ENCODE results near the gene RIMS4. TPM values are rescaled to one million over a fixed set of nuclear protein-coding genes. Genes with fewer than 3 reads are reported as not detected.

RIMS4 gene
- total RNA-seq, 2 donors from 2014 or later, result 0.47 to 1.5 TPM

DNA sequence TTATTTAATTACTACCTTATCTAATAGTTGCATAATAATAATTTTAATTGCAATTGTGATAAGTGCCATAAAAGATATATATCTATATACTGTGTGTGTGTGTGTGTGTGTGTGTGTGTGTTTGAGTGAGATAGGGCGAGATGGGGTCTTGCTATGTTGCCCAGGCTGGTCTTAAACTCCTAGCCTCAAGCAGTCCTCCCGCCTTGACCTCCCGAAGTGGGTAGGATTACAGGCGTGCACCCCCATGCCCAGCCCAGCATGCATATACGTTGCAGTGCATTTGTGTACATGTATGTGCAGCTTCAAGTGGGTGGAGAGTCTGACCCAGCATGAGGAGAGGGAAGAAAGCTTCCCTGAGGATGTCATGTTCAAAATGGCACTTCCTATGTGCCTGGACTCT is 4.6 kb upstream of the RIMS4 start:
- no peak overlapping the region for H3K27ac ChIP-seq
- TF ChIP-seq, protein P1, sequence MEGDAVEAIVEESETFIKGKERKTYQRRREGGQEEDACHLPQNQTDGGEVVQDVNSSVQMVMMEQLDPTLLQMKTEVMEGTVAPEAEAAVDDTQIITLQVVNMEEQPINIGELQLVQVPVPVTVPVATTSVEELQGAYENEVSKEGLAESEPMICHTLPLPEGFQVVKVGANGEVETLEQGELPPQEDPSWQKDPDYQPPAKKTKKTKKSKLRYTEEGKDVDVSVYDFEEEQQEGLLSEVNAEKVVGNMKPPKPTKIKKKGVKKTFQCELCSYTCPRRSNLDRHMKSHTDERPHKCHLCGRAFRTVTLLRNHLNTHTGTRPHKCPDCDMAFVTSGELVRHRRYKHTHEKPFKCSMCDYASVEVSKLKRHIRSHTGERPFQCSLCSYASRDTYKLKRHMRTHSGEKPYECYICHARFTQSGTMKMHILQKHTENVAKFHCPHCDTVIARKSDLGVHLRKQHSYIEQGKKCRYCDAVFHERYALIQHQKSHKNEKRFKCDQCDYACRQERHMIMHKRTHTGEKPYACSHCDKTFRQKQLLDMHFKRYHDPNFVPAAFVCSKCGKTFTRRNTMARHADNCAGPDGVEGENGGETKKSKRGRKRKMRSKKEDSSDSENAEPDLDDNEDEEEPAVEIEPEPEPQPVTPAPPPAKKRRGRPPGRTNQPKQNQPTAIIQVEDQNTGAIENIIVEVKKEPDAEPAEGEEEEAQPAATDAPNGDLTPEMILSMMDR (IDR thresholded peaks at IDR 0.05), result no peak
- no peak overlapping the region for H3K4me3 ChIP-seq
- H3K36me3 ChIP-seq, result no peaks in the 10 kb centered on the region
- H3K9me3 ChIP-seq, result peaks cover 0 to 16% of the 10 kb centered on the region in 2 donors
- H3K27me3 ChIP-seq, result peaks cover 0 to under 1% of the 10 kb centered on the region in 2 donors
- no peak for DNase-seq (ENCODE audit: low spot score)
- H3K4me1 ChIP-seq, result peaks cover 0 to 1% of the 10 kb centered on the region in 2 donors

- H3K4me3 ChIP-seq, result no peak overlapping the region
- TF ChIP-seq, protein P1 (IDR thresholded peaks at IDR 0.05), result no peak
- peaks cover 0 to 16% of the 10 kb centered on the region in 2 donors for H3K9me3 ChIP-seq
- no peak overlapping the region for H3K27ac ChIP-seq
- no peaks in the 10 kb centered on the region for H3K36me3 ChIP-seq
- no peak for DNase-seq (ENCODE audit: low spot score)
- H3K27me3 ChIP-seq, result peaks cover 3 to 8% of the 10 kb centered on the region in 2 donors
- peaks cover 0 to 5% of the 10 kb centered on the region in 2 donors for H3K4me1 ChIP-seq
Measured at GRCh38 chr20:44811150-44811685, 872 bp upstream of the RIMS4 start.

- peaks cover 0 to 16% of the 10 kb centered on the region in 2 donors for H3K9me3 ChIP-seq
- DNase-seq (ENCODE audit: low spot score), result no peak
- H3K4me1 ChIP-seq, result peaks cover 0 to 5% of the 10 kb centered on the region in 2 donors
- H3K4me3 ChIP-seq, result peak overlapping the region in 1 of 2 donors; percentile 32
- peaks cover 3 to 12% of the 10 kb centered on the region in 2 donors for H3K27me3 ChIP-seq
- no peak overlapping the region for H3K27ac ChIP-seq
- H3K36me3 ChIP-seq, result no peaks in the 10 kb centered on the region
- TF ChIP-seq, protein P1 (IDR thresholded peaks at IDR 0.05), result no peak
Measured at GRCh38 chr20:44810061-44810390, 320 bp downstream of the RIMS4 start.

GRCh38 chr20:44809380-44810060 is 826 bp downstream of the RIMS4 start:
- TF ChIP-seq, protein P1 (IDR thresholded peaks at IDR 0.05), result no peak
- peak overlapping the region in 1 of 2 donors; percentile 32 for H3K4me3 ChIP-seq
- peaks cover 0 to 5% of the 10 kb centered on the region in 2 donors for H3K4me1 ChIP-seq
- H3K36me3 ChIP-seq, result no peaks in the 10 kb centered on the region
- no peak for DNase-seq (ENCODE audit: low spot score)
- H3K9me3 ChIP-seq, result peaks cover 0 to 16% of the 10 kb centered on the region in 2 donors
- H3K27ac ChIP-seq, result no peak overlapping the region
- peaks cover 3 to 12% of the 10 kb centered on the region in 2 donors for H3K27me3 ChIP-seq

- DNase-seq (ENCODE audit: low spot score), result no peak
- H3K27me3 ChIP-seq, result peaks cover 3 to 12% of the 10 kb centered on the region in 2 donors
- H3K36me3 ChIP-seq, result no peaks in the 10 kb centered on the region
- H3K27ac ChIP-seq, result no peak overlapping the region
- peaks cover 0 to 5% of the 10 kb centered on the region in 2 donors for H3K4me1 ChIP-seq
- TF ChIP-seq, protein P1 (IDR thresholded peaks at IDR 0.05), result no peak
- H3K4me3 ChIP-seq, result no peak overlapping the region
- H3K9me3 ChIP-seq, result peaks cover 0 to 15% of the 10 kb centered on the region in 2 donors
Measured at GRCh38 chr20:44807684-44808056, 2.7 kb downstream of the RIMS4 start.

Data from right atrium auricular region (tissue), 2 donors.